ENCODE measurements around the gene SPI1. TPM values are rescaled to one million over a fixed set of nuclear protein-coding genes. Genes with fewer than 3 reads are reported as not detected.

The SPI1 gene
- total RNA-seq, 5 donors from 2014 or later (not counting 1 experiment from before 2014, with no cell fraction given) = 1.8 to 5.8 (median 2.1) TPM

DNA sequence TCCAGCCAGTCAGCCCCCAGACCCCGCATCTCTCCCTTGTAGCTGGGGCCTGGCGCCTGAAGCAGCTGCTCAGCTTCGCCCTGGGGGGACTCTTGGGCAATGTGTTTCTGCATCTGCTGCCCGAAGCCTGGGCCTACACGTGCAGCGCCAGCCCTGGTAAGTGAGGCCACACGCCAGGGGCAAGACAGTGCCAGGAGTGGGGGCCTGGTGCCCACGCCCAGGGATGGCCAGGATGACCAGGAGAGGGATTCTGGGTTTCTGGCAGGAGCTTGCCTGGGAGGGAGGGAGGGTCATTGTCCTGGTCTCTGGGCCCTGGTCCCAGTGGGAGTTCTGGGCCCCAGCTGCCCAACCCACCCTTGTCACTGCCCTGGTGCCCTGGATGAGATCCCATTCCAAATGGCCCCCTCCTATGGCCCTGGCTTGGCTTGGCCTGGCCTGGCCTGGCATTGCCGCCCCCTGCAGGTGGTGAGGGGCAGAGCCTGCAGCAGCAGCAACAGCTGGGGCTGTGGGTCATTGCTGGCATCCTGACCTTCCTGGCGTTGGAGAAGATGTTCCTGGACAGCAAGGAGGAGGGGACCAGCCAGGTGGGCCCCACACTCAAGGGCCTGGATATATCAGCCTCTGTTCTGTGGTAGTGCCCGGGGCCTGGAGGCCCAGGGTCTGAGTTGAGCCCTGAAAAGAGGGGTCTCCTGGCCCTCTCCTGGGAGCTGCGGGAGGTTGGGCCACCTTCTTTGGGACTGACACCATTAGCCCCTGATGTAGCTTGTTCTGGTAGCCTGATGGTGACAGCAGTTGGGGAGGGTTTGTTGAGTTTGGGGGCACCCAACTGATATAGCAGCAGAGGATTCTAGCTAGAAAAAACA, 33.8 kb upstream of the SPI1 start:
- Mint-ChIP-seq H3K36me3 (peaks cover 15% of the 10 kb centered on the region), H3K9me3 (no peaks in the 10 kb centered on the region), H3K27ac (no peak overlapping the region), H3K4me3 (no peak overlapping the region), H3K4me1 (peaks cover 19 to 22% (median 20%) of the 10 kb centered on the region in 3 donors), H3K27me3 (no peaks in the 10 kb centered on the region)
- ATAC-seq (replicated peaks in 1 of 4) (no peak), DNase-seq (peak in 23 of 35 experiments; percentile 21 to 65 (median 40))
- peaks cover 7 to 33% of the 10 kb centered on the region in 2 donors for H3K36me3 ChIP-seq (ENCODE audit: control insufficient read depth in 2 of 2, extremely low read depth in 1 of 2, insufficient read depth in 1 of 2, low read length in 1 of 2)
- H3K27me3 ChIP-seq (replicated peaks in 1 of 2; ENCODE audit: control insufficient read depth in 2 of 2, extremely low read depth in 1 of 2, insufficient read depth in 2 of 2, low read length in 1 of 2) = no peaks in the 10 kb centered on the region
- peaks cover 7 to 31% of the 10 kb centered on the region in 2 experiments for H3K4me1 ChIP-seq (ENCODE audit: control insufficient read depth in 1 of 2, extremely low read depth in 1 of 2, insufficient read depth in 2 of 2, low read length in 2 of 2)
- POLR2A ChIA-PET = interaction anchor here (0.6 to 1.1 kb wide), 5 partner anchors 9 to 758 kb away, joined by 3 to 6 read pairs (median 4); partner anchors contain the start of gene PSMC3 (in 1 of the 2)
- no peaks in the 10 kb centered on the region for H3K9me3 ChIP-seq
- CTCF ChIA-PET = interaction anchor here (0.5 to 3.3 kb wide), 17 partner anchors 8 to 1339 kb away, joined by 3 to 22 read pairs (median 4); no protein-coding TSS in a partner anchor
- no peak overlapping the region for H3K27ac ChIP-seq (ENCODE audit: low read length)
- whole genome bisulfite sequencing (ENCODE audit: insufficient coverage) = 74% methylated on average over 10 of the region's 12 CpGs
- no peak overlapping the region for H3K4me3 ChIP-seq (ENCODE audit: control insufficient read depth in 1 of 2, extremely low read depth in 1 of 2, low read length in 1 of 2)

DNA sequence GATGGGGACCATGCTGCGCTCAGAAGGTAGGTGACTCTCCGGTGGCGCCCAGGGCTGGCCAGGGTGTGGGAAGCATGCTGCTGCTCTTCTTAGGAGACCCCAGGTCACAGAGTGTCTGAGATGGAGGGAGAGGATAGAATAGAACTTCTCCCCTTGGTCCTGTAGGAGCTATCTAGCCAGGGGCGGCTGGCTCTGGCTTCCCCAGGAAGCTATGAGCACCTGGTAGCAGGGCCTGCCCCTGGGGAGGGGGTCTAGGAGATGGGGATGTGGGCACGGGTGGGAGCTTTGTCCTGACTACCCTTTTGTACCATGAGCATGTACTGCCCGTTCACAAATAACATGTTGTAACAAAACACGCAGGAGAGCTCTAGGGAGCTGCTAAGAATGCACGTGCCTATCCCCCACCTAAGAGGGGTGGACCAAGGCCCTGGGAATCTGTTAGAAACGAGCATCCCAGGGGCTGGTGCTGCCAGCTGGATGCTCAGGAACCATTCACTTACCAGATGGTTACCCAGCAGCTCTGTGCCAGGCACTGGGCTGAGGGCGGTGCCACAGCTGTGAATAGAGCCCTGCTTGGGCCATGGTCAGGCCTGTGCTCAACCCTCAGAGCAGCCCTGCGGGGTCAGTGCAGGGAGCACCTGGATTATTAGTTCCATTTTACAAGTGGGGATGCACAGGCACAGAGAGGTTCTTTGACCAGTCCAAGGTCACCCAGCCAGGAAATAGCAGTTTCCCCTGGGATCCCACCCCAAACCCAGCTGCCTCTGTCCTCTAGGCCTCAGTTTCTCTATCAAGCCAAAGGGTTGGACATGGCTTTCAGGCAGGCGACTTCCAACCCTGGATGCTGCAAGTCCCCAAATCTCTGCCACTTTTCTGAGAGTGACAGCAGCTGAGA, 32.3 kb upstream of the SPI1 start:
- H3K27me3 Mint-ChIP-seq = no peaks in the 10 kb centered on the region
- no peak for ATAC-seq (replicated peaks in 1 of 4)
- POLR2A ChIA-PET = interaction anchor here in 1 of 2 donors (0.5 kb wide), 1 partner anchor 105 kb away, joined by 3 read pairs; no protein-coding TSS in a partner anchor
- CTCF ChIA-PET = interaction anchor here (0.8 to 3.3 kb wide), 3 partner anchors 36 to 196 kb away, joined by 3 to 22 read pairs (median 18); partner anchors contain the start of gene DDB2 (in 1 of the 2)
- H3K4me3 Mint-ChIP-seq = peak overlapping the region in 2 of 3 donors; percentile 49 to 96
- DNase-seq = no peak
- peaks cover 5 to 30% of the 10 kb centered on the region in 2 donors for H3K36me3 ChIP-seq (ENCODE audit: control insufficient read depth in 2 of 2, extremely low read depth in 1 of 2, insufficient read depth in 1 of 2, low read length in 1 of 2)
- H3K27me3 ChIP-seq (replicated peaks in 1 of 2; ENCODE audit: control insufficient read depth in 2 of 2, extremely low read depth in 1 of 2, insufficient read depth in 2 of 2, low read length in 1 of 2) = no peaks in the 10 kb centered on the region
- peaks cover 24% of the 10 kb centered on the region in 3 donors for H3K4me1 Mint-ChIP-seq
- 93% methylated on average over 8 of the region's 12 CpGs for WGBS (ENCODE audit: insufficient coverage)
- no peak overlapping the region for H3K4me3 ChIP-seq (ENCODE audit: control insufficient read depth in 1 of 2, extremely low read depth in 1 of 2, low read length in 1 of 2)
- H3K36me3 Mint-ChIP-seq = peaks cover 11% of the 10 kb centered on the region
- H3K9me3 Mint-ChIP-seq = no peaks in the 10 kb centered on the region
- H3K4me1 ChIP-seq (ENCODE audit: control insufficient read depth in 1 of 2, extremely low read depth in 1 of 2, insufficient read depth in 2 of 2, low read length in 2 of 2) = peaks cover 7 to 35% of the 10 kb centered on the region in 2 experiments
- no peaks in the 10 kb centered on the region for H3K9me3 ChIP-seq
- peak overlapping the region in 1 of 2 donors; percentile 68 for H3K27ac Mint-ChIP-seq
- H3K27ac ChIP-seq (ENCODE audit: low read length) = no peak overlapping the region

DNA sequence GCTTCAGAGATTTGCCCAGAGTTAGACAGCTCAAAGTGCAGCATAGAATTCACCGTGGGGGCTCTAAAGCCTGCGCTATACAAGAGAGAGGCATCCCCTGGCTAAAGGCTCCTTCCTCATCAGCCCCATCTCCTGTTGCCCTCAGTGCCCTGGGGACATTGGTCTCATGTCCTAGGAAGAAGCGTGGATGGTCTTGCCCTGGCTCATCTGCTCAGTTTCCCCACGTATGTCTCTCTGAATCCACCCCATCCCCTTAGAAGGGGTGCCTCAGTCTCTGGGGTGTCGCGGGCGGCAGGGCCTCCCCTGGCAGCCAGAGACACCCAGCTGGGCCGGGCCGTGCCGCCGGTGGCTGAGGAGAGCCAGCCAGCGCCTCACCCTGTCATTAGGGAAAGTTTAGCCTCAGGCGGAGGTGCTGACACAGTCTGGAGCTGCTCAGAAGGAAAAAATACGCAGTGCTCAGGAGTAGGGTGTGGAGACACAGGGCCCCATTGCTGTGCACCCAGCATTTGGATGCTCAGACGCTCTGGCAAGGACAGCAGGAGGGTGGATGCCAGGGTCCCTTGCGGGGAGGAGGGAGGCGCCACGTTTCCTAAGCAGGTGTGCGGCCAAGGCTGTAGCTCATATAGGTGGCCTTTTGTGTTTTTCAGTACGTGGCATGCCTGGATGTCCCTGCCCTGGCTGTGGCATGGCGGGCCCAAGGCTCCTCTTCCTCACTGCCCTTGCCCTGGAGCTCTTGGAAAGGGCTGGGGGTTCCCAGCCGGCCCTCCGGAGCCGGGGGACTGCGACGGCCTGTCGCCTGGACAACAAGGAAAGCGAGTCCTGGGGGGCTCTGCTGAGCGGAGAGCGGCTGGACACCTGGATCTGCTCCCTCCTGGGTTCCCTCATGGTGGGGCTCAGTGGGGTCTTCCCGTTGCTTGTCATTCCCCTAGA, 31.4 kb upstream of the SPI1 start:
- H3K9me3 ChIP-seq = no peaks in the 10 kb centered on the region
- H3K36me3 ChIP-seq (ENCODE audit: control insufficient read depth in 2 of 2, extremely low read depth in 1 of 2, insufficient read depth in 1 of 2, low read length in 1 of 2) = peaks cover 2 to 21% of the 10 kb centered on the region in 2 donors
- WGBS (ENCODE audit: insufficient coverage) = 93% methylated on average over 25 of the region's 31 CpGs
- Mint-ChIP-seq H3K9me3 (no peaks in the 10 kb centered on the region), H3K36me3 (peaks cover 7% of the 10 kb centered on the region), H3K4me1 (peaks cover 24% of the 10 kb centered on the region in 3 donors), H3K27me3 (no peaks in the 10 kb centered on the region), H3K27ac (peak overlapping the region; percentile 93 to 95), H3K4me3 (peak overlapping the region; percentile 88 to 96 (median 90))
- CTCF ChIA-PET = interaction anchor here (0.8 to 3.3 kb wide), 3 partner anchors 35 to 195 kb away, joined by 3 to 22 read pairs (median 18); partner anchors contain the start of gene DDB2 (in 1 of the 2)
- peak overlapping the region in 1 of 2 donors; percentile 55 for H3K4me3 ChIP-seq (ENCODE audit: control insufficient read depth in 1 of 2, extremely low read depth in 1 of 2, low read length in 1 of 2)
- peaks cover 7 to 35% of the 10 kb centered on the region in 2 experiments for H3K4me1 ChIP-seq (ENCODE audit: control insufficient read depth in 1 of 2, extremely low read depth in 1 of 2, insufficient read depth in 2 of 2, low read length in 2 of 2)
- DNase-seq (no peak), ATAC-seq (replicated peaks in 1 of 4) (no peak)
- H3K27ac ChIP-seq (ENCODE audit: low read length) = peak overlapping the region; percentile 66
- no peaks in the 10 kb centered on the region for H3K27me3 ChIP-seq (replicated peaks in 1 of 2; ENCODE audit: control insufficient read depth in 2 of 2, extremely low read depth in 1 of 2, insufficient read depth in 2 of 2, low read length in 1 of 2)
- POLR2A ChIA-PET = interaction anchor here in 1 of 2 donors (0.5 to 0.6 kb wide), 2 partner anchors 106 to 452 kb away, joined by 3 read pairs; no protein-coding TSS in a partner anchor

DNA sequence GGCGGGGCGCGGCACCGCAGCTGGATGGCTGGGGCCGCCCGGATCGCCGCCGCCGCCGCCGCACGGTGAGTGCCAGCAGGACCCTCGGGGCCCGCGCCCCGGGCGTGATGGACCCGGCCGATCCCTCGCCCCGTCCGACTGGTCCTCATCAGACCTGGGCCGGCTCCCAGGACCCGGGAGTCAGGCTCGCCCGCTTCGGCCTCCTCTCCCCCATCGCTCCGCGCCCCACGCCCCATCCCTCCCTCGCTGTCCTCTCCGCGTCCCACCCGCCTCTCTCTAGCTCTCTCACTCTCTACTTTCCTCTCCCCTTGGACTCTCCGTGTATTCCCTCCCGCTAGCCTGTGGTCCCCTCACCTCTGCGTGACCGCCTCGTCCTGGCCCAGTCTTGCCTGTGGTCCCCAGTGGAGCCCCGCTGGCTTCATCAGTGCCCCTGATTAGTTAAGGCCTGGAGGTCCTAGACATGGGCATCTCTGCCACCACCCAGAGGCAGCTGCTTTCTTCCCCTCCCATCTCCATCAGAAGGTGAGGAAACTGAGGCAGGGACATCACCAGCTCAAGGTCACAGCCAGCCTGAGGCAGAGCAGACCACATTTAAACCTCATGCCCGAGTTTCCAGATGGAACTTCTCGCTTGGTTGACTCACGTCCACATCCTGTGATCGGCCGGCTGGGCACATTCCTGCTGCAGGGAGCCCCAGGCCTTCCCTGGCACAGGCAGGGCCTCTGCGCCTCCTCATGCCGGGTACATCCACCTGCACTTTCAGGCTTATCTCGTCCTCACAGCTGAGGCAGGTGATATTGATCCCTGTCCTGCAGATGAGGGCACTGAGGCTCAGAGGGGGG, 30.5 kb upstream of the SPI1 start:
- Histone ChIP-seq H3K9me3 (no peaks in the 10 kb centered on the region), H3K4me1 (ENCODE audit: control insufficient read depth in 1 of 2, extremely low read depth in 1 of 2, insufficient read depth in 2 of 2, low read length in 2 of 2) (peaks cover 7 to 35% of the 10 kb centered on the region in 2 experiments), H3K4me3 (ENCODE audit: control insufficient read depth in 1 of 2, extremely low read depth in 1 of 2, low read length in 1 of 2) (peak overlapping the region; percentile 55 to 58), H3K36me3 (ENCODE audit: control insufficient read depth in 2 of 2, extremely low read depth in 1 of 2, insufficient read depth in 1 of 2, low read length in 1 of 2) (peaks cover 0 to 12% of the 10 kb centered on the region in 2 donors), H3K27me3 (replicated peaks in 1 of 2; ENCODE audit: control insufficient read depth in 2 of 2, extremely low read depth in 1 of 2, insufficient read depth in 2 of 2, low read length in 1 of 2) (no peaks in the 10 kb centered on the region), H3K27ac (ENCODE audit: low read length) (peak overlapping the region; percentile 66)
- DNase-seq (peak in 2 of 35 experiments; percentile 20 to 29), ATAC-seq (replicated peaks in 1 of 4) (peak in 1 of 4 experiments; percentile 7)
- H3K4me3 Mint-ChIP-seq = peak overlapping the region; percentile 88 to 96 (median 90)
- peak overlapping the region; percentile 93 to 95 for H3K27ac Mint-ChIP-seq
- ChIA-PET POLR2A (no interaction called here), CTCF (interaction anchor here in 1 of 2 donors (0.6 to 2.3 kb wide), 4 partner anchors 9 to 469 kb away, joined by 3 to 12 read pairs (median 3); no protein-coding TSS in a partner anchor)
- no peaks in the 10 kb centered on the region for H3K9me3 Mint-ChIP-seq
- 10% methylated on average over 49 of the region's 50 CpGs for WGBS (ENCODE audit: insufficient coverage)
- H3K27me3 Mint-ChIP-seq = no peaks in the 10 kb centered on the region
- H3K36me3 Mint-ChIP-seq = peaks cover 3% of the 10 kb centered on the region
- H3K4me1 Mint-ChIP-seq = peaks cover 24% of the 10 kb centered on the region in 3 donors

Measured in T-cell (primary cell).